SK-N-SH (cell line): ENCODE data around the gene EP400. TPM values are rescaled to one million over a fixed set of nuclear protein-coding genes. Genes with fewer than 3 reads are reported as not detected.

Experiments
- CTCF ChIA-PET: fragments of 300-600, 350-600 bp; formaldehyde crosslinking; extraction: SDS; loops from one replicate; lab custom pipeline; 2021; lab: Yijun Ruan, JAX
- POLR2A ChIA-PET: fragments of 350-600 bp; sonication (Branson Sonifier 250); formaldehyde crosslinking; extraction: SDS; loops from one replicate; lab custom pipeline; 2020; ENCODE audit warnings: antibody characterized with exemption, inconsistent platforms; lab: Yijun Ruan, JAX
- DNase-seq: peaks from one replicate; pipeline ENCODE4 v3.0.0; 2012
- H2AFZ ChIP-seq: fragments of 200-600 bp; sonication (generic); 2 replicates; pipeline ENCODE4 v1.8.1; 2016; ENCODE audit warnings: antibody characterized with exemption, mild to moderate bottlenecking, low read depth
- H3F3A ChIP-seq: fragments of 200-600 bp; sonication (generic); replicated peaks from 2 replicates; pipeline ENCODE3; 2016; ENCODE audit warnings: antibody characterized with exemption, mild to moderate bottlenecking; ENCODE audit not compliant: insufficient read depth
- H3K27ac ChIP-seq, 2 experiments: fragments of 200-500 bp in 1 of 2; fragments of 200-600 bp in 1 of 2; sonication (Bioruptor generic) in 1 of 2; sonication (generic), shearing (Covaris generic) in 1 of 2; 2 replicates each; pipeline versions ENCODE4 v1.5.1 to v1.6.1; 2014 to 2016; ENCODE audit warnings: low read depth in 2 of 2, inconsistent platforms in 1 of 2, low read length in 1 of 2, mild to moderate bottlenecking in 1 of 2, mixed read lengths in 1 of 2
- H3K27me3 ChIP-seq: fragments of 200-600 bp; sonication (generic), shearing (Covaris generic); 2 replicates; pipeline ENCODE4 v1.6.1; 2016; ENCODE audit warnings: mixed run types; ENCODE audit not compliant: insufficient read depth
- H3K36me3 ChIP-seq, 2 experiments: fragments of 200-500 bp in 1 of 2; fragments of 200-600 bp in 1 of 2; sonication (Bioruptor generic) in 1 of 2; sonication (generic) in 1 of 2; replicated peaks in 1 of 2; 2 replicates each; pipeline versions ENCODE3 to v1.5.1; 2014 to 2016; ENCODE audit warnings: low read length in 1 of 2, mild to moderate bottlenecking in 1 of 2; ENCODE audit not compliant: insufficient read depth in 2 of 2, control insufficient read depth in 1 of 2
- H3K4me1 ChIP-seq, 2 experiments: fragments of 200-500 bp in 1 of 2; fragments of 200-600 bp in 1 of 2; sonication (Bioruptor generic) in 1 of 2; sonication (generic), shearing (Covaris generic) in 1 of 2; 2 replicates each; pipeline versions ENCODE4 v1.5.1 to v1.6.1; 2014 to 2016; ENCODE audit warnings: low read depth in 1 of 2, low read length in 1 of 2, mixed run types in 1 of 2; ENCODE audit not compliant: insufficient read depth in 2 of 2, control insufficient read depth in 1 of 2
- H3K4me2 ChIP-seq: fragments of 200-600 bp; sonication (generic), shearing (Covaris generic); 2 replicates; pipeline ENCODE4 v1.6.1; 2017; ENCODE audit warnings: mixed run types
- H3K4me3 ChIP-seq, 2 experiments: fragments of 200-500 bp in 1 of 2; fragments of 200-600 bp in 1 of 2; sonication (Bioruptor generic) in 1 of 2; sonication (generic), shearing (Covaris generic) in 1 of 2; 2 replicates each; pipeline versions ENCODE4 v1.5.1 to v1.8.1; 2014 to 2016; ENCODE audit warnings: low read depth in 2 of 2, inconsistent platforms in 1 of 2, low read length in 1 of 2, mild to moderate bottlenecking in 1 of 2, mixed read lengths in 1 of 2, moderate library complexity in 1 of 2
- H3K79me2 ChIP-seq: fragments of 200-600 bp; sonication (generic); 2 replicates; pipeline ENCODE4 v1.8.1; 2017; ENCODE audit warnings: mild to moderate bottlenecking; ENCODE audit not compliant: insufficient read depth
- H3K9ac ChIP-seq: fragments of 200-600 bp; sonication (generic); 2 replicates; pipeline ENCODE4 v1.6.1; 2017; ENCODE audit warnings: mixed run types
- H3K9me2 ChIP-seq: fragments of 200-600 bp; sonication (generic); 2 replicates; pipeline ENCODE4 v1.6.1; 2017; ENCODE audit warnings: mixed run types
- H3K9me3 ChIP-seq: fragments of 200-600 bp; sonication (generic); 2 replicates; pipeline ENCODE4 v1.6.1; 2017; ENCODE audit warnings: mixed run types, mild to moderate bottlenecking, moderate library complexity
- H4K20me1 ChIP-seq: fragments of 200-600 bp; sonication (generic); 2 replicates; pipeline ENCODE4 v1.6.1; 2017; ENCODE audit warnings: mild to moderate bottlenecking, mixed run types; ENCODE audit not compliant: insufficient read depth
- CHD2 ChIP-seq: fragments of 150-350 bp; IDR thresholded peaks from 2 replicates; pipeline ENCODE4 v1.6.1; 2018; ENCODE audit warnings: low read length; ENCODE audit not compliant: partially characterized antibody
- CTCF ChIP-seq: fragments of 200-600 bp; sonication (generic); IDR thresholded peaks from 2 replicates; pipeline ENCODE4 v1.6.1; 2017; ENCODE audit warnings: antibody characterized with exemption, mild to moderate bottlenecking, moderate library complexity
- ELF1 ChIP-seq: IDR thresholded peaks from 2 replicates; pipeline ENCODE4 v1.4.0; 2012
- EP300 ChIP-seq, 2 experiments: IDR thresholded peaks; 2 replicates each; pipeline versions ENCODE4 v1.4.0 to v1.6.1; 2012; ENCODE audit warnings: borderline replicate concordance in 1 of 2, low read depth in 1 of 2, low read length in 1 of 2
- EZH2phosphoT487 ChIP-seq: fragments of 200-600 bp; sonication (generic); IDR thresholded peaks from 2 replicates; pipeline ENCODE4 v1.6.1; 2017; ENCODE audit warnings: low read depth, mixed run types, mild to moderate bottlenecking, antibody characterized with exemption, moderate library complexity, borderline replicate concordance
- GABPA ChIP-seq: IDR thresholded peaks from 2 replicates; pipeline ENCODE4 v1.4.0; 2012; ENCODE audit warnings: low read depth, mild to moderate bottlenecking
- IRF3 ChIP-seq: fragments of 150-350 bp; IDR thresholded peaks from 2 replicates; pipeline ENCODE4 v1.6.1; 2016; ENCODE audit warnings: mild to moderate bottlenecking, low read depth, low read length
- PBX3 ChIP-seq: IDR thresholded peaks from 2 replicates; pipeline ENCODE4; 2012
- POLR2AphosphoS5 ChIP-seq: IDR thresholded peaks from 2 replicates; pipeline ENCODE4 v1.6.1; 2012; ENCODE audit warnings: low read depth, low read length
- RAD21 ChIP-seq: IDR thresholded peaks from 2 replicates; pipeline ENCODE4 v1.6.1; 2012; ENCODE audit warnings: mild to moderate bottlenecking, low read length
- RFX5 ChIP-seq: IDR thresholded peaks from 2 replicates; pipeline ENCODE4 v1.6.1; 2012; ENCODE audit warnings: mild to moderate bottlenecking, improper control_type of control experiment, low read length
- SIN3A ChIP-seq: IDR thresholded peaks from 2 replicates; pipeline ENCODE4 v1.6.1; 2012; ENCODE audit warnings: low read depth, mild to moderate bottlenecking, low read length, moderate library complexity, borderline replicate concordance
- TAF1 ChIP-seq: IDR thresholded peaks from 2 replicates; pipeline ENCODE4 v1.6.1; 2012; ENCODE audit warnings: low read depth, mild to moderate bottlenecking, low read length, moderate library complexity, borderline replicate concordance
- ZBTB33 ChIP-seq: IDR thresholded peaks from 2 replicates; pipeline ENCODE4 v1.4.0; 2012; ENCODE audit warnings: low read depth, borderline replicate concordance
- WGBS: methylation state at CpG from one replicate; pipeline ENCODE4 v1.1.6; 2017; ENCODE audit warnings: low lambda C conversion rate; 5-methylcytosine and 5-hydroxymethylcytosine counted together
- polyA plus RNA-seq, 3 experiments: library from polyadenylated mRNA; depleted of rRNA; stranded (reverse); fragments of >200 nt; gene quantifications; 2 replicates each; pipeline ENCODE4 v1.2.3, GENCODE V29; 2012

EP400 gene
- polyA plus RNA-seq, 1 of the 3 experiments (the other 2 are of a cell fraction) = 7.0 TPM

GRCh38 chr12:131911851-131912477 lies 37.8 kb upstream of the EP400 start:
- DNase-seq = peak; percentile 65
- Histone ChIP-seq H3K36me3 (peaks cover 4 to 56% of the 10 kb centered on the region in 2 experiments), H3K27ac (peak overlapping the region; percentile 59 to 88; a peak in 3 of 4 replicates), H3K4me2 (peak overlapping the region; percentile 76; the same call in 1 of the 2 replicates), H3K4me3 (no peak overlapping the region), H3K27me3 (no peaks in the 10 kb centered on the region), H3F3A (no peaks in the 10 kb centered on the region), H3K79me2 (0 out of 2 replicates have a peak, but pooled peaks cover 4% of the 10 kb centered on the region), H3K9ac (no peak overlapping the region), H3K9me3 (no peaks in the 10 kb centered on the region), H2AFZ (no peak overlapping the region), H4K20me1 (no peaks in the 10 kb centered on the region), H3K9me2 (no peaks in the 10 kb centered on the region), H3K4me1 (peaks cover 9 to 27% of the 10 kb centered on the region in 2 experiments; a peak in 2 of 4 replicates)
- ChIA-PET POLR2A (interaction anchor here (1.1 to 1.4 kb wide), 2 partner anchors 18 to 76 kb away, joined by 3 read pairs; no protein-coding TSS in a partner anchor), CTCF (interaction anchor here (0.6 to 3.6 kb wide), 11 partner anchors 8 to 83 kb away, joined by 3 to 23 read pairs (median 4); no protein-coding TSS in a partner anchor)
- 74% methylated on average over 9 of the region's 22 CpGs for WGBS
- TF ChIP-seq CTCF (peak; percentile 29; the same call in 1 of the 2 replicates), TAF1 (no peak)

- H3K9ac ChIP-seq = no peak overlapping the region; the same call in 1 of the 2 replicates
- H3K36me3 ChIP-seq = peaks cover 4 to 60% of the 10 kb centered on the region in 2 experiments
- H3K4me2 ChIP-seq = peak overlapping the region; percentile 76
- no peak overlapping the region for H2AFZ ChIP-seq
- peak overlapping the region; percentile 59 to 88; a peak in 3 of 4 replicates for H3K27ac ChIP-seq
- H3K27me3 ChIP-seq = no peaks in the 10 kb centered on the region
- peak; percentile 98 for DNase-seq
- 0 out of 2 replicates have a peak, but pooled peaks cover 4% of the 10 kb centered on the region for H3K79me2 ChIP-seq
- H3F3A ChIP-seq = no peaks in the 10 kb centered on the region
- H4K20me1 ChIP-seq = no peaks in the 10 kb centered on the region
- no peaks in the 10 kb centered on the region for H3K9me2 ChIP-seq
- H3K4me1 ChIP-seq = peaks cover 9 to 27% of the 10 kb centered on the region in 2 experiments; a peak in 2 of 4 replicates
- POLR2A ChIA-PET = interaction anchor here (1.1 to 1.4 kb wide), 2 partner anchors 18 to 76 kb away, joined by 3 read pairs; no protein-coding TSS in a partner anchor
- WGBS = 49% methylated on average over 11 of the region's 20 CpGs
- no peak overlapping the region for H3K4me3 ChIP-seq
- H3K9me3 ChIP-seq = no peaks in the 10 kb centered on the region
- CTCF ChIA-PET = interaction anchor here (0.8 to 3.6 kb wide), 11 partner anchors 8 to 84 kb away, joined by 3 to 23 read pairs (median 4); no protein-coding TSS in a partner anchor
- TF ChIP-seq IRF3 (no peak), EP300 (IDR thresholded peaks at IDR 0.05; ENCODE audit: borderline replicate concordance in 1 of 2, low read depth in 1 of 2, low read length in 1 of 2) (0 out of 4 replicates have a peak, but pooled peaks of 1 of the 2 experiments have one; percentile 8), CHD2 (peak; percentile 69), PBX3 (peak; percentile 83), RAD21 (peak; percentile 45), CTCF (peak; percentile 22), POLR2AphosphoS5 (peak; percentile 32; the same call in 1 of the 2 replicates), SIN3A (no peak; the same call in 1 of the 2 replicates), GABPA (no peak), ZBTB33 (no peak), EZH2phosphoT487 (no peak), RFX5 (no peak), ELF1 (no peak)
These were observed 37.0 kb upstream of the EP400 start for GRCh38 chr12:131912518-131913274.
